MM.1S (cell line): Measurements from ENCODE around the gene ERC2.

ENCODE experiments used
- CTCF ChIP-seq: fragments of 300-600 bp; sonication (generic); IDR thresholded peaks from 2 replicates; pipeline ENCODE4 v1.5.1; 2016; ENCODE audit warnings: antibody characterized with exemption, low read length, mixed read lengths
- EZH2 ChIP-seq: fragments of 300-600 bp; sonication (generic); optimal IDR thresholded peaks from 2 replicates; pipeline ENCODE3; 2017; ENCODE audit warnings: low read depth, mild to moderate bottlenecking, antibody characterized with exemption, low read length, mixed read lengths
- EZH2phosphoT487 ChIP-seq: fragments of 300-600 bp; sonication (generic); IDR thresholded peaks from 2 replicates; pipeline ENCODE4 v1.6.1; 2018; ENCODE audit warnings: antibody characterized with exemption, low read length

GRCh38 chr3:56173601-56174000, 294.7 kb downstream of the ERC2 start:
- no peak for TF ChIP-seq CTCF
- no peak for TF ChIP-seq EZH2
- TF ChIP-seq EZH2phosphoT487 = no peak
